ENCODE measurements around the gene NSUN6.

Gene NSUN6

DNA sequence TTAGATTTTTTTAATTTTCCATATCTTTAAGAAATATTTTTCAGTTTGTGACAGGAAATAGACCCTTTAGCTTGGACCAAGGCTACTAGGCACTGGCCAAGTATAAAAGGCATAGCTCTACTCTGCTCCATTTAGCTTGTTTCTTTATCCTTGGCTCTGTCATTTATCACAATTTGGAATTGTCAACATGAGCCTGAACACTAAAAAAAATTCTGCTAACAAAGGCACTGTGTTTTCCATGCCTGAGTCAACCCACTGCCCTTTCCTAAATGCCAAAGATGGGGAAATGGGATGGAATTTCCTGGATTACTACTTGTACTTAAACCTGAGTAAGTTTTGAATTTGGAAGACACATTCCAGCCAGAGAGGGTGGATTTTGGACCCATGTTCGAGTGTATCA lies 128.4 kb downstream of the NSUN6 start:
- no CpG with 5 or more reads among the region's 1 CpG for WGBS (ENCODE audit: extremely low coverage, insufficient coverage, insufficient read length)
- no peak overlapping the region for H3K4ac ChIP-seq (ENCODE audit: low read depth, low read length)

DNA sequence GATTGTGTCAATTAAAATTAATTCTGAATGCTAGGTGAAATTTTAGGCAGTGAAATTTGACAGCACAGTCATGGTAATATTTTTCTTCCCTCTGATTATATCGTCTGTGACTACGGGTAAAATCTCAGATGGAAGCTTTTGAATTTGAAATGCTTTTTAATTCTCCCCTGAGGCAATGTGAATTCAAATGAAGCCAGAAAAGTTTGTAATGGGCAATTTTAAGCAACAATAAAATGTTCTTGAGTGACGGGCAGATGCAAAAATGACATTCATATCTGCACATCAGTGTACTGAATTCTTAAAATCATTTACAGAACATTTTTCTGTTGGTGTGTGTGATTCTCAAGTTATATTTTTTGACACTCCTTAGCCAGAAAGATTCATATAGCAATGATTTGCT lies 134.5 kb downstream of the NSUN6 start:
- no peak overlapping the region for H2BK5ac ChIP-seq (ENCODE audit: low read depth, low read length, poor library complexity)
- no peak overlapping the region for H3K23ac ChIP-seq (ENCODE audit: low read length)
- no CpG with 5 or more reads among the region's 3 CpGs for WGBS (ENCODE audit: extremely low coverage, insufficient coverage, insufficient read length)
- H2BK12ac ChIP-seq (ENCODE audit: low read length): no peak overlapping the region
- no peak overlapping the region for H3K4me2 ChIP-seq (ENCODE audit: low read length)
- no peak overlapping the region for H2BK120ac ChIP-seq (ENCODE audit: insufficient read depth, low read length, poor library complexity)
- H3K14ac ChIP-seq (ENCODE audit: low read length): no peak overlapping the region
- no peak overlapping the region for H4K8ac ChIP-seq (ENCODE audit: low read depth, low read length)
- H3K79me1 ChIP-seq (ENCODE audit: low read length): no peaks in the 10 kb centered on the region
- no peak overlapping the region for H4K12ac ChIP-seq (ENCODE audit: low read depth, low read length)
- H4K91ac ChIP-seq (ENCODE audit: low read depth, low read length): no peak overlapping the region
- H3K27ac ChIP-seq (ENCODE audit: low read depth, low read length): no peak overlapping the region
- no peak overlapping the region for H2AK5ac ChIP-seq (ENCODE audit: low read length)
- no peaks in the 10 kb centered on the region for H3K4me1 ChIP-seq (ENCODE audit: control insufficient read depth in 1 of 2, insufficient read depth in 2 of 2, low read length in 2 of 2)
- H3K4me3 ChIP-seq (ENCODE audit: low read depth, low read length): no peak overlapping the region
- peak in 1 of 2 donors; percentile 19 for DNase-seq
- peaks cover 1% of the 10 kb centered on the region for H3K9me3 ChIP-seq (ENCODE audit: insufficient read depth, low read depth, low read length)
- H3K27me3 ChIP-seq (ENCODE audit: insufficient read depth, low read length): no peaks in the 10 kb centered on the region
- H2AFZ ChIP-seq (ENCODE audit: insufficient read depth, low read length, poor library complexity): no peak overlapping the region
- no peaks in the 10 kb centered on the region for H3K36me3 ChIP-seq (ENCODE audit: control insufficient read depth in 1 of 2, insufficient read depth in 2 of 2, low read length in 2 of 2)
- no peak overlapping the region for H3K9ac ChIP-seq (ENCODE audit: low read length)
- H3K79me2 ChIP-seq (ENCODE audit: control insufficient read depth, insufficient read depth, low read length, poor library complexity): no peaks in the 10 kb centered on the region
- H3K4ac ChIP-seq (ENCODE audit: low read depth, low read length): no peak overlapping the region
- H3K18ac ChIP-seq (ENCODE audit: low read length): no peak overlapping the region

More for the DNA sequence above, 128.4 kb downstream of the NSUN6 start:
- no peak overlapping the region for H2BK12ac ChIP-seq (ENCODE audit: low read length)
- H2AFZ ChIP-seq (ENCODE audit: insufficient read depth, low read length, poor library complexity): no peak overlapping the region
- H3K9me3 ChIP-seq (ENCODE audit: insufficient read depth, low read depth, low read length): peaks cover 1% of the 10 kb centered on the region
- no peak overlapping the region for H2BK120ac ChIP-seq (ENCODE audit: insufficient read depth, low read length, poor library complexity)
- no peaks in the 10 kb centered on the region for H3K79me2 ChIP-seq (ENCODE audit: control insufficient read depth, insufficient read depth, low read length, poor library complexity)
- H4K91ac ChIP-seq (ENCODE audit: low read depth, low read length): no peak overlapping the region
- no peaks in the 10 kb centered on the region for H3K4me1 ChIP-seq (ENCODE audit: control insufficient read depth in 1 of 2, insufficient read depth in 2 of 2, low read length in 2 of 2)
- H3K18ac ChIP-seq (ENCODE audit: low read length): no peak overlapping the region
- H3K27me3 ChIP-seq (ENCODE audit: insufficient read depth, low read length): no peaks in the 10 kb centered on the region
- no peaks in the 10 kb centered on the region for H3K79me1 ChIP-seq (ENCODE audit: low read length)
- H3K4me3 ChIP-seq (ENCODE audit: low read depth, low read length): no peak overlapping the region
- no peak overlapping the region for H3K9ac ChIP-seq (ENCODE audit: low read length)
- H3K4me2 ChIP-seq (ENCODE audit: low read length): no peak overlapping the region
- no peak overlapping the region for H4K8ac ChIP-seq (ENCODE audit: low read depth, low read length)
- no peaks in the 10 kb centered on the region for H3K36me3 ChIP-seq (ENCODE audit: control insufficient read depth in 1 of 2, insufficient read depth in 2 of 2, low read length in 2 of 2)
- no peak overlapping the region for H3K23ac ChIP-seq (ENCODE audit: low read length)
- no peak overlapping the region for H2AK5ac ChIP-seq (ENCODE audit: low read length)
- no peak overlapping the region for H3K14ac ChIP-seq (ENCODE audit: low read length)
- no peak overlapping the region for H3K27ac ChIP-seq (ENCODE audit: low read depth, low read length)
- no peak overlapping the region for H4K12ac ChIP-seq (ENCODE audit: low read depth, low read length)
- DNase-seq: no peak
- H2BK5ac ChIP-seq (ENCODE audit: low read depth, low read length, poor library complexity): no peak overlapping the region

DNA sequence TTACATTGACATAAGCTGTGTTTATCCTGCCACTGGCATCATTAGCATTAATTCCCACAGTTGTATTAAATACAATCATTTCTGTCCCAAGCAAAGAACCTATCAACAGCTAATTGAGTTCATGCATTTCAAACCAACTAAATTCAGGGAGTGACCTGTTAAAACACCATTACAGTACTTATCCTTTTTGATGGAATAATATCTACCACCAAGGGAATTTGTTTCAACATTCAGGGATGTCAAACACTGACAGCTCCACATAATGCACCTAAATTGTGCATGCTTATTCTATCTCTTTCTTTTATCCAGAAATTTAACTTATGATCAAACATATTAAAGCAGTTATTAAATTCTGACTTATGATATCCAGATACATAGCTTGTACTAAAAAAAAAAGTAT lies 136.8 kb downstream of the NSUN6 start:
- no peaks in the 10 kb centered on the region for H3K27me3 ChIP-seq (ENCODE audit: insufficient read depth, low read length)
- H3K14ac ChIP-seq (ENCODE audit: low read length): no peak overlapping the region
- H3K4me3 ChIP-seq (ENCODE audit: low read depth, low read length): no peak overlapping the region
- no peak for DNase-seq
- no peak overlapping the region for H2AK5ac ChIP-seq (ENCODE audit: low read length)
- H3K9me3 ChIP-seq (ENCODE audit: insufficient read depth, low read depth, low read length): no peaks in the 10 kb centered on the region
- no peak overlapping the region for H4K8ac ChIP-seq (ENCODE audit: low read depth, low read length)
- no peaks in the 10 kb centered on the region for H3K79me1 ChIP-seq (ENCODE audit: low read length)
- no peaks in the 10 kb centered on the region for H3K4me1 ChIP-seq (ENCODE audit: control insufficient read depth in 1 of 2, insufficient read depth in 2 of 2, low read length in 2 of 2)
- H3K79me2 ChIP-seq (ENCODE audit: control insufficient read depth, insufficient read depth, low read length, poor library complexity): no peaks in the 10 kb centered on the region
- no peaks in the 10 kb centered on the region for H3K36me3 ChIP-seq (ENCODE audit: control insufficient read depth in 1 of 2, insufficient read depth in 2 of 2, low read length in 2 of 2)
- H4K91ac ChIP-seq (ENCODE audit: low read depth, low read length): no peak overlapping the region
- H4K12ac ChIP-seq (ENCODE audit: low read depth, low read length): no peak overlapping the region
- no peak overlapping the region for H3K9ac ChIP-seq (ENCODE audit: low read length)
- no peak overlapping the region for H2BK120ac ChIP-seq (ENCODE audit: insufficient read depth, low read length, poor library complexity)
- no peak overlapping the region for H3K4ac ChIP-seq (ENCODE audit: low read depth, low read length)
- no peak overlapping the region for H2BK12ac ChIP-seq (ENCODE audit: low read length)
- no peak overlapping the region for H3K18ac ChIP-seq (ENCODE audit: low read length)
- no peak overlapping the region for H3K23ac ChIP-seq (ENCODE audit: low read length)
- no peak overlapping the region for H2AFZ ChIP-seq (ENCODE audit: insufficient read depth, low read length, poor library complexity)
- H3K27ac ChIP-seq (ENCODE audit: low read depth, low read length): no peak overlapping the region
- H2BK5ac ChIP-seq (ENCODE audit: low read depth, low read length, poor library complexity): no peak overlapping the region
- no peak overlapping the region for H3K4me2 ChIP-seq (ENCODE audit: low read length)

DNA sequence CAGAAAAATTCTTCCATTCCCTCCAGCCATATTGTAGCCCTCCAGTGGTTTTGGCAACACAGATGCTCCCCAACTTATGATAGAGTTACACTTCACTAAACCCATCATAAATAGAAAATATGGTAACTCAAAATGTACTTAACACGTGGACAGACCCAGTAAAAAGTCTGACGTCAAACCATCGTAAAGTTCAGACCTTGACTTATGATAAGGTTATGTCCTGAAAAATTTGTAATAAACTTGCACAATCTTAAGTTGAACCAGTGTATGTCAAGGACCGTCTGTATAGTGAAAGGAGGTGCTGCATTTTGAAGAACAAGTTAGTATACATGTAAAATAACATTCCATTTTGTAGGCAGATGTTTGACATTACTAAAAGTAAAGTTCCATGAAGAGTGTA lies 142.8 kb downstream of the NSUN6 start:
- WGBS (ENCODE audit: extremely low coverage, insufficient coverage, insufficient read length): no CpG with 5 or more reads among the region's 4 CpGs
- Histone ChIP-seq H3K4me2 (ENCODE audit: low read length) (no peak overlapping the region), H4K91ac (ENCODE audit: low read depth, low read length) (no peak overlapping the region), H3K4ac (ENCODE audit: low read depth, low read length) (no peak overlapping the region), H3K14ac (ENCODE audit: low read length) (no peak overlapping the region), H3K9me3 (ENCODE audit: insufficient read depth, low read depth, low read length) (no peaks in the 10 kb centered on the region), H3K23ac (ENCODE audit: low read length) (no peak overlapping the region), H3K79me2 (ENCODE audit: control insufficient read depth, insufficient read depth, low read length, poor library complexity) (no peaks in the 10 kb centered on the region), H2AK5ac (ENCODE audit: low read length) (no peak overlapping the region), H2BK120ac (ENCODE audit: insufficient read depth, low read length, poor library complexity) (no peak overlapping the region), H2BK5ac (ENCODE audit: low read depth, low read length, poor library complexity) (no peak overlapping the region), H3K9ac (ENCODE audit: low read length) (no peak overlapping the region), H4K8ac (ENCODE audit: low read depth, low read length) (no peak overlapping the region), H4K12ac (ENCODE audit: low read depth, low read length) (no peak overlapping the region), H3K36me3 (ENCODE audit: control insufficient read depth in 1 of 2, insufficient read depth in 2 of 2, low read length in 2 of 2) (no peaks in the 10 kb centered on the region), H3K4me3 (ENCODE audit: low read depth, low read length) (no peak overlapping the region), H3K27me3 (ENCODE audit: insufficient read depth, low read length) (no peaks in the 10 kb centered on the region), H3K79me1 (ENCODE audit: low read length) (no peaks in the 10 kb centered on the region), H2AFZ (ENCODE audit: insufficient read depth, low read length, poor library complexity) (no peak overlapping the region), H2BK12ac (ENCODE audit: low read length) (no peak overlapping the region), H3K4me1 (ENCODE audit: control insufficient read depth in 1 of 2, insufficient read depth in 2 of 2, low read length in 2 of 2) (no peaks in the 10 kb centered on the region), H3K27ac (ENCODE audit: low read depth, low read length) (no peak overlapping the region), H3K18ac (ENCODE audit: low read length) (no peak overlapping the region)
- no peak for DNase-seq
